ENCODE measurements around the gene ALG12. TPM values are rescaled to one million over a fixed set of nuclear protein-coding genes. Genes with fewer than 3 reads are reported as not detected.

ALG12 gene
- total and polyA plus RNA-seq, 2 donors (not counting 1 experiment from before 2014, with no cell fraction given): 15.2 to 16.6 TPM

DNA sequence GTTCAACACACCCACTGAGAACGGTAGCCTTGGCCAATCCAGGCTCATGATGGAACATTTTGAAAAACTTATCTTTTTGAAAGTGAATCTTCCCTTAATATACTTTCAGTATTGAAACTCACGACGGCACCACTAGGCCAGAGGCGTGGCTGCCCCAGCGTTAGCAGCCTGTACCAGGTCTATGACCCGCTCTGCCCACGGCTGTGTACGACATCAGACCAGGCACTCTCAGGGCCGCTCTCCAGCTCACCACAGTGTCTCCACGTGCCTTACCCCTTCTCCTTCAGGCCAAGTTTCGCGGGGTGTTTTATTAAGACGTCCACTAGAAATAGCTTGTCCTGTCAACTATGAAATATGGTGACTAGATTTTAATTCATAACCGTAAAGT, 31.2 kb downstream of the ALG12 start:
- Histone ChIP-seq H3K4me1 (ENCODE audit: control insufficient read depth in 2 of 2, insufficient read depth in 2 of 2, low read length in 2 of 2) (no peaks in the 10 kb centered on the region), H3K4me3 (ENCODE audit: control extremely low read depth in 1 of 5, extremely low read depth in 1 of 5, insufficient read depth in 1 of 5, low read depth in 2 of 5, low read length in 4 of 5) (no peak overlapping the region), H2AFZ (ENCODE audit: insufficient read depth, low read depth, low read length, poor library complexity, severe bottlenecking) (no peak overlapping the region), H3K36me3 (replicated peaks in 1 of 2; ENCODE audit: control extremely low read depth in 1 of 2, control insufficient read depth in 1 of 2, extremely low read depth in 1 of 2, insufficient read depth in 2 of 2, low read length in 1 of 2) (peaks cover 5 to 58% of the 10 kb centered on the region in 2 experiments), H3K27me3 (replicated peaks in 1 of 4; ENCODE audit: control extremely low read depth in 1 of 4, control insufficient read depth in 3 of 4, insufficient read depth in 4 of 4, low read length in 3 of 4) (no peaks in the 10 kb centered on the region), H3K4me2 (replicated peaks; ENCODE audit: low read depth, low read length, poor library complexity, severe bottlenecking) (no peak overlapping the region), H4K20me1 (ENCODE audit: control insufficient read depth, insufficient read depth, low read length, poor library complexity, severe bottlenecking) (peaks cover 55% of the 10 kb centered on the region), H3K9ac (ENCODE audit: low read length) (no peak overlapping the region), H3K27ac (ENCODE audit: low read length in 2 of 2) (no peak overlapping the region), H3K79me2 (ENCODE audit: control insufficient read depth, insufficient read depth, low read length) (peaks cover 61% of the 10 kb centered on the region), H3K9me3 (ENCODE audit: control extremely low read depth in 1 of 3, control insufficient read depth in 2 of 3, insufficient read depth in 1 of 3, low read length in 2 of 3) (peaks cover 0 to 11% (median 0%) of the 10 kb centered on the region in 3 donors)
- no peak for ATAC-seq (ENCODE audit: low read depth)
- Mint-ChIP-seq H3K27ac (no peak overlapping the region), H3K4me1 (peaks cover 4% of the 10 kb centered on the region), H3K4me3 (no peak overlapping the region), H3K27me3 (no peaks in the 10 kb centered on the region), H3K9me3 (ENCODE audit: insufficient read depth) (peaks cover 3% of the 10 kb centered on the region)
- CTCF ChIA-PET: no interaction called here
- POLR2A ChIA-PET: no interaction called here
- WGBS (ENCODE audit: insufficient coverage): 97% methylated on average over 8 of the region's 14 CpGs
- intact Hi-C loops (cut with micrococcal nuclease): no loop called here
- DNase-seq: no peak
- TF ChIP-seq CTCF (IDR thresholded peaks at IDR 0.05) (no peak), EZH2 (IDR thresholded peaks at IDR 0.05; ENCODE audit: borderline replicate concordance, insufficient read depth, low read depth, low read length, poor library complexity, severe bottlenecking) (no peak)

GRCh38 chr22:49886346-49887063, 31.7 kb downstream of the ALG12 start:
- Histone ChIP-seq H3K36me3 (replicated peaks in 1 of 2; ENCODE audit: control extremely low read depth in 1 of 2, control insufficient read depth in 1 of 2, extremely low read depth in 1 of 2, insufficient read depth in 2 of 2, low read length in 1 of 2) (peaks cover 5 to 58% of the 10 kb centered on the region in 2 experiments), H3K9ac (ENCODE audit: low read length) (no peak overlapping the region), H3K9me3 (ENCODE audit: control extremely low read depth in 1 of 3, control insufficient read depth in 2 of 3, insufficient read depth in 1 of 3, low read length in 2 of 3) (peaks cover 0 to 11% (median 0%) of the 10 kb centered on the region in 3 donors), H4K20me1 (ENCODE audit: control insufficient read depth, insufficient read depth, low read length, poor library complexity, severe bottlenecking) (peaks cover 60% of the 10 kb centered on the region), H3K27me3 (replicated peaks in 1 of 4; ENCODE audit: control extremely low read depth in 1 of 4, control insufficient read depth in 3 of 4, insufficient read depth in 4 of 4, low read length in 3 of 4) (no peaks in the 10 kb centered on the region), H3K27ac (ENCODE audit: low read length in 2 of 2) (no peak overlapping the region), H3K79me2 (ENCODE audit: control insufficient read depth, insufficient read depth, low read length) (peaks cover 67% of the 10 kb centered on the region), H3K4me2 (replicated peaks; ENCODE audit: low read depth, low read length, poor library complexity, severe bottlenecking) (no peak overlapping the region), H2AFZ (ENCODE audit: insufficient read depth, low read depth, low read length, poor library complexity, severe bottlenecking) (no peak overlapping the region), H3K4me3 (ENCODE audit: control extremely low read depth in 1 of 5, extremely low read depth in 1 of 5, insufficient read depth in 1 of 5, low read depth in 2 of 5, low read length in 4 of 5) (no peak overlapping the region), H3K4me1 (ENCODE audit: control insufficient read depth in 2 of 2, insufficient read depth in 2 of 2, low read length in 2 of 2) (peaks cover 0 to 2% of the 10 kb centered on the region in 2 donors)
- ATAC-seq (ENCODE audit: low read depth) (no peak), DNase-seq (no peak)
- no peak for TF ChIP-seq EZH2 (IDR thresholded peaks at IDR 0.05; ENCODE audit: borderline replicate concordance, insufficient read depth, low read depth, low read length, poor library complexity, severe bottlenecking)
- TF ChIP-seq CTCF (IDR thresholded peaks at IDR 0.05): no peak
- peaks cover 3% of the 10 kb centered on the region for H3K9me3 Mint-ChIP-seq (ENCODE audit: insufficient read depth)
- CTCF ChIA-PET: no interaction called here
- intact Hi-C loops (cut with micrococcal nuclease): no loop called here
- WGBS (ENCODE audit: insufficient coverage): 97% methylated on average over 33 of the region's 41 CpGs
- no peak overlapping the region for H3K4me3 Mint-ChIP-seq
- H3K27me3 Mint-ChIP-seq: no peaks in the 10 kb centered on the region
- peaks cover 8% of the 10 kb centered on the region for H3K4me1 Mint-ChIP-seq
- no peak overlapping the region for H3K27ac Mint-ChIP-seq
- POLR2A ChIA-PET: no interaction called here

All from B cell (primary cell).